Inflammatory macrophage (primary cell): ENCODE results near the gene CSMD2.
"Not testable (repeated sequence)": the region's sequence is repeated elsewhere in the genome, so short reads cannot be mapped to it uniquely, and the experiment has no call there.

Source experiments
- DNase-seq, 2 donors: peaks; one replicate each; pipeline ENCODE4 v3.0.0-alpha.2; 2020 to 2022
- total RNA-seq, 18 experiments: gene quantifications; one replicate each; lab custom pipeline; 2026; ENCODE audit warnings: mixed read lengths in 6 of 18, inconsistent platforms in 2 of 18; lab: John Stamatoyannopoulos, UW

The CSMD2 gene
- 0 to 0.34 (median 0.06) reads per million in 18 experiments for total RNA-seq

DNA sequence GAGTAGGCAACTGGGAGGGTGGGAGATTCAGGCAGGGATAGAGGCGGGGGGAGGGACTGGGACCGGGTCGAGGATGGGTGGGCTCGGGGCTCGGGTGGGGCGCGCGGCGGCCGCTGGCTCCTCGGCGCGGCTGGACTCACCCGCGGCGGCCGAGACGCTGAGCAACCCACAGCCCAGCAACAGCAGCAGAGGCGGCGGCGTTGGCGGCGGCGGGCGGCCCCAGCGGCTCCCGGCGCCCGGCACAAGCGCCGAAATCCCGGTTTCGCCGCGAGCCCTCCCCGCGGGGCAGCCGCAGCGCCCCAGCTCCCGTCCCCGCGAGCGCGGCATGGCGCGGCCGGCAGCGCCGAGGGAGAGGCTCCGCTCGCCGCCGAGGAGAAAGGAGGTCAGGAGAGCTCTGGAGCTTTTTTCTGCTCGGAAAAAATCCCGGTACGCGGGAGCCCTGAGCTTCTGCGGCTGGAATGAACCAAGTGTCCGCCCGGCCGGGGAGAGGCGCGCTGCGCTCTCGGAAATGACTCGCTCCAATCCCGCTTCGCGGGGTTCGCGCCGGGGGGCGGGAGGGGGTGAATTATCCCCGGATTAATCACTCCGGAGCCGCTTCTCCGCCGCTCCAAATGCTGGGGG lies at the start of gene CSMD2:
Gene CSMD2, minus strand, starts transcription at position 460 of the 621 bp plus-strand sequence. Its CDS starts 133 bp downstream, at position 327.
- no peak for DNase-seq

DNA sequence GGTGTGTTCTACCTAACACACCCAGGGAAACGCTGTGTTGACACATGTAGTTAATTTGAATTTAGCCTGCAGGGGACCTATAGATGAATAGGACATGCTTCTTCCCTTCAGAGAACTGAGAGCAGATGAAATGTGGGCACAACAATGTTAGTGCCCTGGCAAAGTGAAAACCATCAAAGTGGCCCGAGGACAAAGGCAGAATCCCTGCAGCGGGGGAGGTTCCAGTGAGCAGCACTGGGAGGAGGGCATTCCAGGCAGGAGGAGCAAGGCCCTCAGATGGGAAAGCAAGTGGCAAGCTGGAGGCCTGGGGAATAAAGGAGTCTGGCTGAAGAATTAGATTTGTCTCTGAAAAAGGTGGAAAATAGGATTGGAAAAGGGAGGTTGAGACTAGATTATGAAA lies 48.9 kb upstream of the CSMD2 start:
- DNase-seq = no peak

DNA sequence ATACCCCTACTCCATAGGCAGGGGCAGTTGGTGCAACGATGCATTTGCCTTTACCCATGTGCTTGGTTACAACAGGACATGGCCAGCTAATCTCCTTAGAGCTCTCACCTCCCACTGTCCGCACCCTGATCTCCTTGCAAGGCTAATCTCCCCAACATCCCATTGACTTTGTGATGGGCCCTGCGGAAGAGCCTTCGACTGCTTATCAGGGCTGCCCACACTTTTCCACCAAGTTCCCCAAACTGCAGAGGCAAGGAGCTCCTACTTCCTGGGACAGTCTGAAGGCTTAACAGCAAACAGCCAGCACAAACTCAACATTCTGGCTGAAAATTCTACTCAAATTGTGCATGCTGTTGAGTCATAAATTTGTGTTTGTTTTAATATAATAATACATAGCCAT lies 47.6 kb upstream of the CSMD2 start:
- DNase-seq = no peak

DNA sequence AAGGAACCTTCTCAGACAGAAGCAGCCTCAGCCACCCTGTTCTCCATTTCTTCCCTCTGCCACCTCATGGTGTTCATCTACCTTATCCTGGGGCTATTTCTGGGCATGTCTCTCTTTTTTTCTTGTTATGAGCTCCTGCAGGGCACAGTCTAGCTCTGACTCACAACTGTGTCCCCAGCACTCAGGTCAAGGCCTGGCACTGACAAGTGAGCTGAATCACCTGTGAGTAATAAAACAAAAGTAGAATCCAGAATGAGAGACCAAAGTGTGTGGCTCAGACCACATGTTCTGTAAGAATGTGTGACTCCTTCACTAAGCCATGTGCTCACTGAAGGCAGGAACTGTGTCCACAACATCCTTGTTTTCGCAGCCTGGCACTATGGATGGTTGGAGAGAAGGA lies 34.9 kb upstream of the CSMD2 start:
- no peak for DNase-seq

DNA sequence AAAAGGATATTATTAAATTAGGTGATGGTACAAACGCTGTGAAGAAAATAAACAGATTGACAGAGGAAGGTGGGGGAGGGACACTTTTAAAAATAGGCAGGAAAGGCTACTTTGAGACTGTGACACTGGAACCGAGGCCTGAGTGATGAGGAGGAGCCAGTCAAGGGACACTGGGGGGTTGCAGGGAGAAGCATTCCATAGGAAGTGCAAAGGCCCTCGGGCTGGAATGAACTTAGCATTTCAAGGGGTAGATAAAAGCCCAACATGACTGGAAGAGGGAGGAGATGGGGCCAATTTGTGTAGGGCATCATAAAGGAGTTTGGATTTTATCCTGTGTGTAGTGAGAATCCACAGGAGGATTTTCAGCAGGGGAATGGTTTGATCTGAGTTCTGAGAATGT lies 27.6 kb upstream of the CSMD2 start:
- no peak for DNase-seq

DNA sequence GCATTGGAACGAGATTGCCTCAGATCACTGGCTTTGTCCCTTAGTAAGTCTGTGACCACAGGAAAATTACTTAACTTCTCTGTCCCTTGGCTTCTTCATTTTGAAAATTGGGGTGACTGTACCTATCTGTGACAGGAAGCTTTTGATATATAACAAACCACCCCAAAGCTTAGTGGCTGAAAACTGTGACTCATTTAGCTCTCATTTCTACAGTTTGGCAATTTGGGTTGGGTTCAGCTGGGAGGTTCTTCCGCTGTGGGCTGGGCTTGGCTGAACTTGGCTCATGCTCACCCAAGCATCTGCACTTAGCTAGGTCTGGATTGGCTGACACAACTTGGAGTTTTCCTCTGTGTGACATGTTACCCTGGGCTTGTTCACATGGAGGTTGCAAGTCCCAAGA lies 25.7 kb upstream of the CSMD2 start:
- DNase-seq = no peak

DNA sequence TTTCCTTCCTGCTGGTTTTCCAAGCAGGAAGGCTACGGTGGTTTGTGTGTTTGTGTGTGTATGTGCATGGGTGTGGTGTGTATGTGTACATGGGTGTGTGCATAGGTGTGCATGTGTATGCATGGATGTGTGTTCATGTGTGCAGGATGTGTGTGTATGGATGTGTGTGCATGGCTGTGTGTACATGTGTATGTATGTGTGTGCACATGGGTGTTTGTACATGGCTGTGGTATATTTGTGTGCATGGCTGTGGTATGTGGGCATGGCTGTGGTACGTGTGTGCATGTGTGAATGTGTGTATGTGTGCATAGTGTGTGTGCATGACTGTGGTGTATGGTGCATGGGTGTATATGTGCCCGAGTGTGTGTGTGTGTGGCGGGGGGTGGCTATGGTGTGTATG lies 24.0 kb upstream of the CSMD2 start:
- DNase-seq = no peak

DNA sequence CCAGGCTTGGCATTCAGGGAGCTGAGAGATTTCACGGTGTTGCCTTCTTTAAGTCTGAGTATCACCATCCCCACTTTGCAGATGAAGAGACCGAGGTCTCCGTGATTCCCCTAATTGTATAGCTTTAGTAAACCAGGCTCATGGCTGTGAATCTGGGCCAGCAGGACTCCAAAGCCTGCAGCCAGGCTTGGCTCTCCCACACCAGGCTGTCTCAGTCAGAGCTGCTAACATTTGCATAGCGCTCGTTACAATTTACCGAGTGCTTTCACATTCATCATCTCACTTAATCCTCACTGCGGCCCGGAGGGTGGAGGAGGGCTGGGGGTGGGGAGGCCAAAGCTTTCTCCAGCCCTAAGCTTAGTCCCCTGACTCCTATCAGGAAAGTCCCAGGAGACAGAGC lies 23.4 kb upstream of the CSMD2 start:
- no peak for DNase-seq

DNA sequence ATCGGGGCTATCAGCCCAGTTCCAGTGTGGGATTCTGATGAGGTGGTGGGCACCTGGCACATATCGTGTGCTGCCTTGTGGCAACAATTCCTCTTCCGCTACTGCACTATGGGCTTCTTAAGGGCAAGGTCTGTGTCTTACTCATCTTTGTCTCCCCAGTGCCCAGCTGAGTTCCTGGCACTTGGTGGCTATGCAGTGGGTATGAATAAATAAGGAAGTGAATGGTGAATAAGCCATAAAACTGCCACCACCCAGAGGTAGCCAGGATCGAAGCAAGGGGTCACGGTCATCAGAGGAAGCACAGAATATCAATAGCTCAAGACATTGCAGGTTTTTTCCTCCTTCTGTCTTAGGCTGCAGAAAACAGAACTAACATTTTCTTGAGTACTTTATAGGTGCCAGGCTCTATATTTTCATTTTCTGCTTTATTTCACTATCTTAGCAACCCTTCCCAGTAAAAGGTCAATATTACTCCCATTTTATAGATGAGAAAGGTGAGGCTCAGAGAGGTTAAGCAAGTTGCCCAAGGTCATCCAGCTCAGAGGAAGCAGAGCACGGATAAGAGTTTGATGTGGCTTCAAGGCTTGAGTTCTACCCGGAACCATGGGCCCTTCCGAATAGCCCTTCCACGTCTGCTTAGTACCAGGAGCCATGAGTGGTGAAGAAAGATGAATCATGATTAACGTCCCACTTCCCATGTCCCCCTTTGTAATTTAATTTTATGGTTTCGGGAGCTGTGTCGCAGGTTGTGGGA lies 21.9 kb upstream of the CSMD2 start:
- DNase-seq = no peak

DNA sequence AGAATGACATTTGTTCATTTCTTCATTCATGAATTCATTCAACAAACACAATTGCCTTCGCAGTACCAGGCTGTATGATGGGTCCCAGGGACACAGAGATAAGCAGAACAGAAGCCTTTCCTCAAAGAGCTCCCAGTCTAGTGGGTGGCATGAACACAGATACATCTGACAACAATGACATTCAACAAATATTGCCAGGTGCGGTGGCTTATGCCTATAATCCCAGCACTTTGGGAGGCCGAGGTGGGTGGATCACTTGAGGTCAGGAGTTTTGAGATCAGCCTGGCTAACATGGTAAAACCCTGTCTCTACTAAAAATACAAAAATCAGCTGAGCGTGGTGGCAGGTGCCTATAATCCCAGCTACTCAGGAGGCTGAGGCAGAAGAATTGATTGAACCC lies 18.4 kb upstream of the CSMD2 start:
- DNase-seq = not testable (repeated sequence)

DNA sequence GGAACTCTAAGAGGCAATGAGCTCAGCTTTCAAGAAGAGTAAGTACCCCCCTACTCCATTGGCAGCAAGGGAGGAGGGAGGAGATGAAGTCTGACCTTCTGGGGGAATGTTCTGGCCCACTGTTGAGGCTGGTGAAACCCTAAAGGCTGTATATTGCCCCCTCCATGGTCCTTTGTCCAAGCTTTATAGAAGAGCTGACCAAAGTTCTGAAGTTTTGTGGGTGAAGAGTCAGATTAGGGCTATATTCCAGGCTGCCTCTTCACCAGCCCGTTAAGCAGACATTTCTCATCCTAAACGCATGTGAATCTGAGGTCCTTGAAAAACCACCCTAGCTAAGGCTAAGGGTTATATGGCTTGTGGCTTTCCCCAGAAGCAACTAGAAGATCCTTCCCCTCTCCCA lies 13.0 kb upstream of the CSMD2 start:
- no peak for DNase-seq

DNA sequence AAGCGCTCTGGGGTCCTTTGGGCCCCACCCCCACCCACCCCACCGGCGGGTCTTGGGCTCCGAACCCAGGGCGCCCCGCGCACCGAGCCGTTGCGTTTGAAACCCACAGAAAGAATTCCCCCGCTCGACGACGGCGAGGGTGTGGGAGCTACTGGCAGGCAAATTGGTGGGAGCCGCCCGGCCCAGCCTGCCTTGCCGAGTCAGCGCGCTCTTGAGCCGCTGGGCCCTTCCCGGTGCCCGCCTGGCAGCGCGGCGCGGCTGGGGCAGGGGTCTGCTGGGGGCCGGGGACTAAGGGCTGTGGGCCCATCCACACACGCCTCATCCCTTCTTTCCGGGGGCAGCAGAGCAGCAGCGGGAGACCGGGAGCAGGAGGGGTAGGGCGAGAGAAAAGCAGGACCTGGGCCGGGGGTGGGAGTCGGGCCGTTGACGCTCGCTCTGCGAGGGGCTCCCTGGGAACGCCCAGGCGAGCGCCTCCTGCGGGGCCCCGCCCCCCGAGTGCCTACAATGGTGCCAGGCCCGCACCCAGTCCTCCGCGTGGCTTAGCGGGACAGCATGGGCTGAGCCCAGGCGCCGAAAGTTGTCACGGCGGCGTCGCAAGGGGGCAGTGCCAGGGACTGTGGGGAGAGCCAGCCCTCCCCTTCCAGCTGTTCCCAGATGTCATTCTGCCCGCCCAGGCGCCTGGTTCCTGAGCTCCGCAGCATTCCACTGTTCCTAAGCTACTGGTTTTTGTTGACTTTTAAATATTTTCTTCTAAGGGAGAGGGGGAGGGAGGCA lies 12.0 kb upstream of the CSMD2 start, which contains the start of gene C1orf94:
Gene C1orf94, plus strand, starts transcription at position 78 of the 774 bp plus-strand sequence. CDS start 883 bp downstream, outside the sequence.
- DNase-seq = no peak

DNA sequence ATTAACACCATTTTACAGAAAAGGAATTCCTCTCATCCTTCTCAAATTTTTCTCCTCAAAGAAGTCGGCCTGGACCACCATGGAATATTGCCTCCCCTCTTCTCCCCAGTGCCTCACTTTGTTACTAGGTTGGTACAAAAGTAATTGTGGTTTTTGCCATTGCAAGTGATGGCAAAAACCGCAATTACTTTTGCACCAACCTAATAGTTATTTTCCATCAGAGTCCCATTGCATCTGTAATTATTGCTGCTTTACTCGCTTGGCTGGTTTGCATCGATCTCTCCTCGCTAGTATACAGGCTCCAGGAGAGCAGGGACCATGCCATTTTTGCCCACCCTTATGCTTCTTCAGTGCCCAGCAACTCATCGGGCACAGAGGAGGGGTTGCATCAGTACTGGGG lies 10.7 kb upstream of the CSMD2 start:
- no peak for DNase-seq

DNA sequence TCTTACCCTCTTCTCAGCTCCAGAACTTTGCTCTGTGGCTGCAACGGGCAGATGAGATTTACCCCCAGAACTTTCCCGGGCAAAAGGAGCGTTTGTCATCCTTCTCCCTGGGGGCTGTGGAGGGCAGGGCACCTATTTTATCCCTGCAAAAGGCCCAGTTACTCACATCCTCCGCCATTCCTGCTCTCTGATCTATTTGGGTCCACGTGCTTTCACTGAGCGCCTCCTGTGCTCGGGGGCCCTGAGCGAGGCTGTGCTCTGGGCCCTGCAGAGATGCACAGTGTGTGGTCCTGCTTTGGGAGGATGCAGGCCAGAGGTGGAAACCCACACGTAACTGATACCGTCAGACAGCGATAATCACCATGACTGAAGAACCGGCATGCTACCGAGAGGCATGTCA lies 2.4 kb upstream of the CSMD2 start:
- DNase-seq = no peak

DNA sequence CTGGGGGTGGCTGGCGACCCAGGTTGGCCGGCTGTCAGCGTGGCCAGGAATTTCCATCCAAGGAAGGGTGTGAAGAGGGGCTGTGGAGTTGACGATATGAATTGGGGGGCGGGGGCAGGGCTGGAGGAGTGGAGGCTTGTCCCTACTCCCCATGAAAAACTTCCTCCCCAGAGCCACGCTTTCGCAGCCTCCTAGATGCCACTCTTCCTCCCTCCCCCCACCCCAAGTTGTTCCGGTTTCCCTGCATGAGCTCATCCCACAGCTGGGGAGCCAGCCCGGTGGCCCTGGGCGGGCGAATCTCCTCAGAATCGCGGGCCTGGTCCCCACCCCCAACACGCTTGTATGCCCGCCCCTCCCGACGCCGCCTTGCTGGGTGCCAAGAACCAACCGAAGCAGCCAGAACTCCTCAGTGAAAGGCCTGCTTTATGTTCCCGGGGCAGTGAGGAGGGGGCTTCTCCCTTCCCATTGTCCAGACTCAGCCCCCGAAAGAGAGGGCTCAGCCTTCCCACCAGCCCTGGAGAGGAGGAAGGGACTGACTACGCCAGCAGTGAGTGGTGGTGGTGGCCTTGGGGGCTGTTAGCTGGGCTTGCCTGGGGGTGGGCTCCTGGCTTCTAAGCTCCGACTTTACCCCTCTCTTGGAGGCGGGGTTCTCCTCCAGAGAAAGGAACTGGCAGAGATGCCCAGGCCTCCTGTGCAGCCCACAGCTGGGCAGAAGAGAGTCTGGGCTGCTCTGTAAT lies 1.8 kb upstream of the CSMD2 start:
- DNase-seq = no peak

DNA sequence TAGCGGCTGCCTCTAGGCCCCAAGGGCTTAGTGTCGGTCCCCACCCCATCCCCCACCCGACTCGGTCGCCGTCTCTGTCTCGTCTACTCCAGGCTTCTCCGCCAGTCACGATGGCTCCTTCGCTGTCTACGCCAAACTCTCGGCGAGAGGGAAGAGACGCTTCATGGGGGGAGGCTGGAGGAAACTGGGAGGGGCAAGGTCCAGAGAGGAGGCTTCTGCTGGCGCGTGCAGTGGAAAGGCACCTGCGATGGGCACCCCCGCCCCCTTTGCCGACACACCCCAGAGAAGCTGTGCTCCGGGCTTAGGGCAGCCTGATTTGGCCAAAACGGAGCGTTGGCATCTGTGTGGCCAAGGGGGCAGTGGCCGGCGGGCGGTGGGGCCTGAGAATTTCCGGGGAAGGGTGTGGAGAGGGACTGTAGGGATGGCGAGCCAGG lies 1.2 kb upstream of the CSMD2 start:
- DNase-seq = no peak

DNA sequence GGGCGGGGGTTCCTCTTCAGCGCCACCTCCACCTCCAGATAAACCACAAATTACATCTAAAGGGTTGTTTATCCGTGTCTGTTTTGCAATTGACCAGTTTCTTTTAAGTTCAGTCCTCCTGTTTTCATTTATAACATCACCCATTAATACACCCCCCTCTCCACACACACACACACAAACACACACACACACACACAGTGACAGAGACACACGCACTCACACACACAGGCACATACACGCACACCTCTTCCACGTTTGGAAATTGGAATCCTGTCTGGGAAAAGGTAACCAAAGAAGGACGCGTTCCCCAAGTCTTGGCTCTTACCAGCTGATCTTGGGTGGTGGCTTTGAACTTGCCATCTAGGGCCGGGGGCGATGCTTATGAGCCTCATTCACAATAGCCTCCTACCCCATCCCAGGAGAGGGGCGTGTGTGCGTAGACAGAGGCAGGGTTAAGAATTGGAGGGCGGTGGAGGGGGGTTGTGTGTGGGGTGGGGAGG lies 442 bp upstream of the CSMD2 start:
- DNase-seq = no peak

DNA sequence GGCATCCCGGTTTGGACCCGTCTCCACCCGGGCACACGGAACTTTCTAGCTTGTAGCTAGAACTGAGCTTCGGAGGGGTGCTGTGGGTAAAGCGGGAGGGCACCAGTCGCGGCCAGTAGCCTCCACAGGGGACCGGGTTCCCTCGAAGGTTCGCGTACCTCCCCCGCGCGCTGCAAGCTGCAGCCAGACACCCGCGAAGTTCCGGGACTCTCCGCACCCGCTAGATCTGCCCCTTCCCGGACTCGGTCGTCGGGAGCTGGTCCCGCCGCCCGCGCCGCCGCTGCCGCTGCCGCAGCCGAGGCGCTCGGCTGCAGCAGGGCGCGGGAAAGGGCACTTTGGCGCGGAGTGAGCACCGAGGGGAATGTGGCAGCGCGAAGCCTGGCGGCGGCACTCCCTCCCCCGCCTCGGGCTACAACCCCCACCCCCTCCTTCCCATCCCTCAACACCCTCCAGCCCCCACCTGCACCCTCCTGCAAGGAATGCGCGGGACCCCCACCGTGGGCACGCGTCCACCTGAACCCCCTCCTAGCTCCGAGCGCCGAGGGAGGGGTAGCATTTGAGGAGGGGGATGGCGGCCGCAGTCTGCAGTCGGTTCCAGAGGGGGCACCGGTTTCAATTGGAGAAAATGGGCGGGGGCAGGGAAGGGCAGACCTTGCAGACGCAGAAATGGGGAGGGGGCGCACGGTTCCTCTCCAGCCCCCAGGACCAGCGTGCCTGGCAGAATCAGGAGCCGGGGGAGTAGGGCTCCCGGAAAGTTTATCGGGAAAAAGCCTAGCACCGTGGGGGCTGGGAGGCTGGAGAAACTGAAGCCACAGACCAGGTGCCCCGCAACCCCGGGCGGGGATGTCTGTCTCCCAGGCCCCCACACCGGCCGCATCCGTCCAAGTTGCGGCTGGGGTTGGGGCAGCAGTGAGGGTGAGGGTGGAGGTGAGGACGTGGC lies 968 bp downstream of the CSMD2 start:
- DNase-seq = no peak

DNA sequence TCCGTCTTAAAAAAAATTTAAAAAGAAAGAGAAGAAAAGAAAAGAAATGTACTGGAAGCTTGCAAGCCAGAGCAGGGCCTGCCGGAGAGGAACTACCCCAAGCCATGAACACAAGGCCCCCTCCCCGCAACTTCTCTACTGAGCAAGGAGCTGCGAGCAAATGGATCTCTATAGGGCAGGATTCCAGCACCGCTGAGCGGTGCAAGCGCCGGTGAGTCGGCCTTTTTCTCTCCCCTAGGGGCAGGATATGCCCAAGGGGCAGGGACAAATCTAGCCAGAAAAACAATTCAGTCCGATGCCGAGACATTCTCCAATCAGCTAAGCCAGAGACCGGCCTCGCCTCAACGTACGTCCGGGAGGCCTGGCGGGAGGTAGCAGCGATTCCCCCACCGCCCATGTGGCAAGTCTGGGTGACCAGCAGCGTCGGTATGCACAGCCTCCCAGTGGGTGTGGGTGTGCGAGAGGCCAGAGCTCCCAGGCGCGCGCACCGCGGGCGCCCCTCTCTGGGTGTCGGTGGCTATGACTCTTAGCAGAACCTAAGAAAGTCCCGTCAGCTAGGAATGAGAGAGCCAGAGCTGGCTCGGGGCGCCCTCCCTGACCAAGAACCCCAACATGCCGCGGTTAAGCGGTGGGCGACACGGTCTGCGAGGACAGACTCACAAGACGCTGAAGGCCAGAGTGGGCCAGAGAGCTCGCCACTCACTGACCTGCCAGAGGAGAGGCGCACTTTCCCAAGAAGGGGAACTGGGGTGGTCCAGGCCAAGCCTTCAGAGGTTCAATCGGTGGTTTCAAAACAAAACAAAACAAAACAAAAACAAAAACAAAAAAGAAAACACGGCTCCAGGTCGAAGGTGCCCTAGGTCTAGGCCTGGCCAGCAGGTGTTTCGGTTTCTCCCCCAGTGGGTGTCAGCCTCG lies 1.9 kb downstream of the CSMD2 start:
- DNase-seq = peak; percentile 5 to 52

DNA sequence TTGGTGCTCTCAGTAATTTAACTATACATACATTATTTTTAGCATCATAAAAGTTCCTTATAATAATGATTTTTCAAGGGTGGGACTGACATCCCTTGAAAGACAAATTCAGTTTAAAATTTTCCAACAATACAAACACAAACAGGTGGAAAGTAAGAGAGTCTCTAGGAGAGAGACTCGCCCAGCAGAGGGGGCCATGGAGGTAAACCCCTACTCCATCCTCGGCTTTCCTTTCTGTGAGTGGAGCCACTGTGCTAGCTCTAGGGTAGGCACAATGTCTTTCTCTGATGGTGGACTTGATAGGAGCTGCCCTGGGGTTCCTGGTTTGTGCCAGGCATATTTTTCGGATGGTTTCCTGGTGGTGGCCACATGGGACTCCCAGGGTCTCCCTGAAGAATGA lies 8.3 kb downstream of the CSMD2 start:
- DNase-seq = no peak
